Mucosa of descending colon (tissue), 3 donors: ENCODE results near the gene VASN. TPM values are rescaled to one million over a fixed set of nuclear protein-coding genes. Genes with fewer than 3 reads are reported as not detected.

Source experiments
- ATAC-seq: fragments of 200-7000 bp; cut with Tn5 transposase; one replicate; pipeline ENCODE4 v1.9.1; 2020; ENCODE audit warnings: mild to moderate bottlenecking, moderate library complexity
- DNase-seq, 3 donors: peaks; one replicate each; pipeline ENCODE4 v3.0.0-alpha.2; 2020
- H3K36me3 ChIP-seq: fragments of 200-600 bp; one replicate; pipeline ENCODE4 v1.8.0; 2021; ENCODE audit warnings: low read depth, mild to moderate bottlenecking
- H3K4me1 ChIP-seq: fragments of 200-600 bp; one replicate; pipeline ENCODE4 v1.8.0; 2021; ENCODE audit warnings: low read depth, mild to moderate bottlenecking
- H3K4me3 ChIP-seq: fragments of 200-600 bp; one replicate; pipeline ENCODE4 v1.8.0; 2021; ENCODE audit warnings: mild to moderate bottlenecking
- H3K9me3 ChIP-seq: fragments of 200-600 bp; one replicate; pipeline ENCODE4 v1.8.0; 2021; ENCODE audit warnings: mild to moderate bottlenecking
- intact Hi-C, 2 donors: fragments of 100-400 bp; cut with DNase I in 1 of 2; cut with micrococcal nuclease in 1 of 2; formaldehyde crosslinking; loops; one replicate each; pipeline versions ENCODE4 v1.11.0 to v1.11.1; 2022; cut with DNase I, micrococcal nuclease
- total RNA-seq, 3 donors: library from RNA; stranded (reverse); fragmentation: NEBNext Ultra II Directional in 2 of 3; extraction: Animal tissue kit (Norgen Biotek cat#: 25700) in 2 of 3; gene quantifications; one replicate each; pipeline versions ENCODE4 v1.2.1 to v1.2.4, GENCODE V29; 2021 to 2023
- TF ChIP-seq, protein P1 (sequence below): fragments of 200-600 bp; IDR thresholded peaks from one replicate; pipeline ENCODE4 v1.8.0; 2022; ENCODE audit warnings: antibody characterized with exemption, mild to moderate bottlenecking
- donor health status: DM: no; HTN: no; CAD: no; lungs with moderate emphysema.
- donor health status: DM: no; HTN: no; CAD: no.
- donor health status: DM: no; HTN: yes; CAD: no.

VASN gene
- total RNA-seq, 3 donors from 2014 or later = 0.93 to 8.4 (median 5.1) TPM

DNA sequence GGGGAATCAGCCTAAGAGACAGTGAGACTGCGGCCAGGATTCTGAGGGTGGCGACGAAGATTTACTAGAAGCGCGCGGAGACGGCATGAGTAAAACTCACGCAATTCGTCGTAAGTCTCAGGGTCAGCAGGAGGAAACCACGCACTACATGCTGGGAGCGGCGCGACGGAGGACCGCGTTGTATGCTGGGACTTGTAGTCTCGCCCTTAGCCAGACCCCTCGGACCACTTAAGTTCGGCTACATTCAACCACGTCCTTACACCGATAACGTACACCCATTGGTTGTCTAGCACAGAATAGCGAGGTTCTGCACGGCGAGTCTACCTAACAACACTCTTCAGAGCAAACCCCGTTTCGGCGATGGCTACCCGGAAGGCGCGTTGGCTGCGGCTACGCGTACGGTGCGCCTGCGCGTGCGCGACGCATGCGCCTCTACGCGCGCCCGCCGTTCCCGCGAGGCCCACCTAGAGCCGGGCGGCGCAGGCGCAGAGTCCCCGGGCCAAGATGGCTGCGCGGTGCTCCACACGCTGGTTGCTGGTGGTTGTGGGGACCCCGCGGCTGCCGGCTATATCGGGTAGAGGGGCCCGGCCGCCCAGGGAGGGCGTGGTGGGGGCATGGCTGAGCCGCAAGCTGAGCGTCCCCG, 53.9 kb downstream of the VASN start, which contains the start of gene DNAJA3:
DNAJA3 (plus strand) TSS at position 491 of the 643 bp plus-strand sequence; CDS start at position 505, 14 bp downstream.
- TF ChIP-seq, protein P1, sequence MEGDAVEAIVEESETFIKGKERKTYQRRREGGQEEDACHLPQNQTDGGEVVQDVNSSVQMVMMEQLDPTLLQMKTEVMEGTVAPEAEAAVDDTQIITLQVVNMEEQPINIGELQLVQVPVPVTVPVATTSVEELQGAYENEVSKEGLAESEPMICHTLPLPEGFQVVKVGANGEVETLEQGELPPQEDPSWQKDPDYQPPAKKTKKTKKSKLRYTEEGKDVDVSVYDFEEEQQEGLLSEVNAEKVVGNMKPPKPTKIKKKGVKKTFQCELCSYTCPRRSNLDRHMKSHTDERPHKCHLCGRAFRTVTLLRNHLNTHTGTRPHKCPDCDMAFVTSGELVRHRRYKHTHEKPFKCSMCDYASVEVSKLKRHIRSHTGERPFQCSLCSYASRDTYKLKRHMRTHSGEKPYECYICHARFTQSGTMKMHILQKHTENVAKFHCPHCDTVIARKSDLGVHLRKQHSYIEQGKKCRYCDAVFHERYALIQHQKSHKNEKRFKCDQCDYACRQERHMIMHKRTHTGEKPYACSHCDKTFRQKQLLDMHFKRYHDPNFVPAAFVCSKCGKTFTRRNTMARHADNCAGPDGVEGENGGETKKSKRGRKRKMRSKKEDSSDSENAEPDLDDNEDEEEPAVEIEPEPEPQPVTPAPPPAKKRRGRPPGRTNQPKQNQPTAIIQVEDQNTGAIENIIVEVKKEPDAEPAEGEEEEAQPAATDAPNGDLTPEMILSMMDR = no peak
- H3K4me3 ChIP-seq = peak within 1 kb of the TSS; percentile 74
- H3K36me3 ChIP-seq = no peaks in the 10 kb centered on the region
- peak; percentile 93 to 94 (median 94) for DNase-seq
- ATAC-seq = peak; percentile 97
- intact Hi-C loops = no loop called here
- no peaks in the 10 kb centered on the region for H3K9me3 ChIP-seq
- H3K4me1 ChIP-seq = peaks cover 18% of the 10 kb centered on the region

DNA sequence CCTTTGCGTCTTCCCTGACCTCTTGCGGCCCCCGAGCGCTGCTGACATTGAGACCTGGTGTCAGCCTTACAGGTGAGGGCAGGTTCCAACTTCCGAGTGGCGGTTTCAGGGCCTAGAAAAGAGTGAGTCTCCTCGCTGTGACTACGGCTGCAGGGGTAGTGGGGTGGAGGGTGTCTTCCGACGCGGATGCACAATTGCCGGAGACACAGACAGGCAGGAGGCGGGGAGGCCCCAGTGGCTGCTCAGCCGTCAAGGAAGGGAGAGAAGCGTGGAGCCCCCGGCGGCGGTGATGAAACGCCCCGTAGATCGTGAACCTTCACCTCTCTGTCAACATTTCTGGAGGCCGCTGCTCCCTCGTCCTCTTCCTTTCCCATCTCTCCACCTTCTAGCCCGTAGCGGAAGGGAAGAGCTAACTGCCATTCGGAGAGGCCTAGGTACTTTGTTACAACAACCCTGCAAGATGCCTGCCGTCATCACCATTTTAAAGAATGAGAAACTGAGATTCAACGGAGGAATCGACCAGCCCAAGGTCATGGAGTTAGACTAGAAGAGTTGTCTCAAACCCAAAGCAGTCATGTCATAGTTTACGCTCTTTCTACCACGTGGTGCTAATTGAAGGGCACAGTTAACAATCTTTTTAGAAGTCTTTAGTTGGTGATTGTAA, 54.5 kb downstream of the VASN start:
- H3K4me3 ChIP-seq = peak overlapping the region; percentile 74
- DNase-seq (peak in 1 of 3 donors; percentile 55), ATAC-seq (peak; percentile 54)
- H3K4me1 ChIP-seq = peaks cover 15% of the 10 kb centered on the region
- no peaks in the 10 kb centered on the region for H3K9me3 ChIP-seq
- no peaks in the 10 kb centered on the region for H3K36me3 ChIP-seq
- intact Hi-C loops = no loop called here
- TF ChIP-seq, protein P1 = no peak

DNA sequence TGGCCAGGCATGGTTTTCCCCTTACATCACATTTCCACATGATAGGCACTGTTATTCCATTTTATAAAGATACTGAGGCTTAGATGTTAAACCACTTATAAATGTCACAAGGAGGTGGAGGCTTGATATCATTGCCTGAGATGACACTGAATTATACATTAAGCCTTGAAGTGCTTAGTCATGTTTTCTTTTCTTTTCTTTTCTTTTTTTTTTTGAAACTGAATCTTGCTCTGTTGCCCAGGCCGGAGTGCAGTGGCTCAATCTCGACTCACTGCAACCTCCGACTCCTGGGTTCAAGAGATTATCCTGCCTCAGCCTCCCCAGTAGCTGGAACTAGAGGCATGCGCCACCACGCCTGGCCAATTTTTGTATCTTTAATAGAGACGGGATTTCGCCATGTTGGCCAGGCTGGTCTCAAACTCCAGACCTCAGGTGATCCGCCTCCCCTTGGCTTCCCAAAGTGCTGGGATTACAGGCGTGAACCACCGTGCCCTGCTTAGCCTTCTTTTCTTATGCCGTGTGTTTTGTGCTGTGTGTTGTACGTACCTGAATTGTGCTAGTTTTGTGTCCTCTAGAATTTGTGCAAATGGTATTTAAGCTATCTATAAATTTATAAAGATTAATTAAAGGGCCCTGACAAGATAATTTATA, 55.2 kb downstream of the VASN start:
- TF ChIP-seq, protein P1 = no peak
- H3K4me1 ChIP-seq = peaks cover 15% of the 10 kb centered on the region
- intact Hi-C loops = no loop called here
- no peaks in the 10 kb centered on the region for H3K36me3 ChIP-seq
- no peak overlapping the region for H3K4me3 ChIP-seq
- DNase-seq (no peak), ATAC-seq (no peak)
- no peaks in the 10 kb centered on the region for H3K9me3 ChIP-seq

DNA sequence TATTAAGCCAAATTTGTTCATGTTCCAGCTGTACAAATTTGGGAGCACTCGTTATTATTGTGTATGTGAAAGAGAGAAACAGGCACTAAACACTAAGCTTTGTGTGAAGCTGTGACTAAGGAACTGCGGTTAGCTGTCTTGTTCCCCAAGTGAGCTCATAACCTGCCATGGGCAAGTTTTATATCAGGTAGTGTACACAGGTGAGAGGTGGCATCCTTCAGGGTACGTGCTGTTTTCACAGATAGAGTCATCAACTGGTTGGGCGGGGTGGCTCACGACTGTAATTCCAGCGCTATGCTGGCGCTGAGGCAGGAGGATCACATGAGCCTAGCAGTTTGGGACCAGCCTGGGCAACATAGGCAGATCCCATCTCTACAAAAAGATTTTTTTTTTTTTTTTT, 56.9 kb downstream of the VASN start:
- no peaks in the 10 kb centered on the region for H3K36me3 ChIP-seq
- H3K4me1 ChIP-seq = peaks cover 15% of the 10 kb centered on the region
- no peak overlapping the region for H3K4me3 ChIP-seq
- no peaks in the 10 kb centered on the region for H3K9me3 ChIP-seq
- TF ChIP-seq, protein P1 = no peak
- intact Hi-C loops = no loop called here
- no peak for ATAC-seq
- DNase-seq = no peak

DNA sequence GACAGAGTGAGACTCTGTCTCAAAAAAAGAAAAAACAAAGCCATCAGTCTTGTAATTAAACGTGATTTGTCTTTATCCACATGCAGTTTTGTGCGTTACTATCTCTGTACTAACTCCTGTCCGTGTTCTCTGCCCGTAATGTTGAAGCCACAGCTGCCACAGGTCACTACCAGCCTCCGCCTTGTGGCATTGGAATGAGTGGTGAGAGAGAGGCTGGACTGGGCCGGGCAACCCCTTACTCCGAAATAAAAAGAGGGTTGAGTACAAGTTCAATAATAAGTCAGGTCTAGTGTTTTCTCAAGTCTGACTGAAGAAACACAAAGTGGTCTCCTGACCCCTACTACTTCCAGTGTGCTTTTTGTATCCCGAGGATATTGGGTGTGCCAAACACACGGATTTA, 59.4 kb downstream of the VASN start:
- no peak for DNase-seq
- TF ChIP-seq, protein P1 = no peak
- H3K9me3 ChIP-seq = no peaks in the 10 kb centered on the region
- intact Hi-C loops = no loop called here
- peaks cover 10% of the 10 kb centered on the region for H3K4me1 ChIP-seq
- no peak for ATAC-seq
- no peak overlapping the region for H3K4me3 ChIP-seq
- no peaks in the 10 kb centered on the region for H3K36me3 ChIP-seq

Other genes starting within 250 kb of the VASN start
- 1 to 10 TPM in 1 of 3 donors, under 1 TPM in 2; 0.35 to 1.2 (median 0.41) TPM for gene SRL, start 129.8 kb upstream of the VASN start, total RNA-seq
- 10 to 100 TPM in 2 of 3 donors, 1 to 10 TPM in 1; 10.0 to 12.2 (median 12.1) TPM for gene TFAP4, start 98.8 kb upstream of the VASN start, total RNA-seq
- gene GLIS2, start 55.8 kb upstream of the VASN start, total RNA-seq = 10 to 100 TPM in 1 of 3 donors, 1 to 10 TPM in 2; 1.7 to 21.1 (median 2.9) TPM
- 10 to 100 TPM; 31.9 to 35.8 (median 32.6) TPM for gene PAM16, start 20.5 kb upstream of the VASN start, total RNA-seq
- gene CORO7, start 44.7 kb downstream of the VASN start, total RNA-seq = 10 to 100 TPM; 40.0 to 61.2 (median 49.1) TPM
- 10 to 100 TPM; 47.0 to 58.3 (median 54.8) TPM for gene DNAJA3, start 54.0 kb downstream of the VASN start, total RNA-seq
- gene NMRAL1, start 102.8 kb downstream of the VASN start, total RNA-seq = 10 to 100 TPM; 32.4 to 48.9 (median 38.4) TPM
- gene HMOX2, start 104.5 kb downstream of the VASN start, total RNA-seq = 10 to 100 TPM; 36.0 to 52.7 (median 49.3) TPM
- 10 to 100 TPM; 16.9 to 23.5 (median 19.6) TPM for gene CDIP1, start 166.9 kb downstream of the VASN start, total RNA-seq
- not detected for gene C16orf96, start 184.5 kb downstream of the VASN start, total RNA-seq
- 10 to 100 TPM; 21.3 to 38.8 (median 22.5) TPM for gene UBALD1, start 243.0 kb downstream of the VASN start, total RNA-seq